Measurements from ENCODE around the gene KDM5C.
"Not testable (repeated sequence)": the region's sequence is repeated elsewhere in the genome, so short reads cannot be mapped to it uniquely, and the experiment has no call there.

KDM5C gene

DNA sequence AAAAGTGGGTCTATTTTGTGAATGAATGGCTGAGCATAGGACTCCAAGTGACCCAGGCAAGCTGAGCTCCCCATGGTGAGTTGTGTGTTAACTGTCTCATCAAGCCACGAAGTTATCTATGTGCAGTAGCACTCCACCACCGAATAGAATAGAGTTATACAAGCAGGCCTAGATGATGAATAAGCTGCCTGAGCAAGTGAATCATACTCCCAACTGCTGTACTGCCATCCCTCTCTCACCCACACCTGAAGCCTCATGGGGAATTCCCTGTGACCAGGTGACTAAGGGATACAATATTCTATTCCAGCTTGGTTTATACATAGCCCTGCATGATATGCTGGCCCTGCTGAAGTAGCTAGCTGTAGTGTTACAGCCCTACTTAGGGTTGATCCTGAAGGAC, 38.7 kb downstream of the KDM5C start:
- DNase-seq, result no peak

DNA sequence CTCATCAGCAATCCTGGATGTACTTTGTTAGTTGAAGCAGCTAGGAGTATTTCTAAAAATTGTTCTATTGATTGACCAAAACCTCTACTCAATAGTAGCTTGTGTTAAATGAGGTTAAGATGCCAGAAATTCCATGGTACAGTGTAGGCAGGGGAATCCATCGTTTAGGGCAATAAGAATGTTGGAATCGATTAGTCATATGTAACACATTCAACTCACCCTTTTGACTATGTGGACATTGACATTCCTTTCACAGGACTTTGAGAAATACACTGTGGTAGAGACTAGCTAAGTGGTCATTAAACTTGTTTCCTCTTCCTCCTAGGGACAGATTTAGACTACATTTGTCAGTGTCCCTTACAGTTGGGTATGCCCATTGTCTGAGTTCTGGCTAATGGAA, 40.2 kb downstream of the KDM5C start:
- DNase-seq, result no peak

DNA sequence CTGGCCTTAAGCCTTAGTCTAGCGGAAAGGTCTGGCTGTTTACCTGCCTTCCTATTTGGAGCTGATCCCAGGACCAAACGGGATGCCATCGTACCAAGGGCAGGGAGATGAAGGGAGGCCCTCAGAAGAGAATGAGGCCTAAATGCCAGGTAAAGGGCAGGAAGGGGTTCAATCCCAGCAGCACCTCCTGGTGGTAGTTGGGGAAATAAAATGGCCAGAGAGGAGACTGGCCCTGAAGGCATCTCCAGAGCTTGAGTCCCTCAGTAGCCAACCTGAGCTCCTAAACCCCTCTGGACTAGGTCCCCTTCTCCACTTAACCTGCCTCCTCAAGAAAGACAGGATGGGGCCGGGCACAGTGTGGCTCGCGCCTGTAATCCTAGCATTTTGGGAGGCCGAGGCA, 53.7 kb downstream of the KDM5C start:
- DNase-seq, result no peak

DNA sequence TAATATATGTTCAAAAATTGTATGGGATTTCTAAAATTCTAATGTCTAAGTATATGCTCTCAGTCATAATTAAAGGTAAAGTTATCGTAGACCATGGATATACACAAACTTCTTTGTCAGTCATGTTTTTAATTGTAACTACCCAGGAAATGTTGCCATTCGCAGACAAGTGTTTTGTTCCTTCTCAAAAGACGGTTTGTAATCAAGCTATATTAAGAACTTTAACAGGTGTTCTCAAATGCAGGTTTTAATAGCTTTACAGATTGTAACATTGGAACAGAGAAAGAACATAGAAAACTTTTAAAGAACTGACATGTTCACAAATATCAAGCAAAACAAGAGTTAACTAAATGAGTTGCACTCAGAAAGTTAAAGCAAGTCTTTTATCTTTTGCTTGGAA, 58.9 kb downstream of the KDM5C start:
- no peak for DNase-seq

DNA sequence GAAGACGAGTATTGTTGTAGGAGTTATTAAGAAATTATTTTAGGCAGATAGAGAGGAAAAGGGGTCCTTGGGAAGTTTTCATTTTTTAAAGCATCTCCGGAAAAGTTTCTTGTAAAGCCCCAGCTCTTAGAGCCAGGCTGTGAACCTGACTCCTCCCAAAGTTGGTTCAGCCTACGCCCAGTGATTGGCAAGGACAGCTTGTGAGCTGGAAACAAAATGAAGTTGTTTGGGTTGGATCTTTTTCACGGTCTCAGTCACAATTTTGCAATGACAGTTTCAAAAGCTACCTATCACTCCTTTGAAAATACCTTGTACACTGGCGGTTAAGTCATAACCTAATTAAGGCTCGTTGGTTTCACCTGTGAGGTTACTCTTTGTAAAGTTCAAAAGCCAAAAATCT, 60.4 kb downstream of the KDM5C start:
- DNase-seq, result not testable (repeated sequence)

DNA sequence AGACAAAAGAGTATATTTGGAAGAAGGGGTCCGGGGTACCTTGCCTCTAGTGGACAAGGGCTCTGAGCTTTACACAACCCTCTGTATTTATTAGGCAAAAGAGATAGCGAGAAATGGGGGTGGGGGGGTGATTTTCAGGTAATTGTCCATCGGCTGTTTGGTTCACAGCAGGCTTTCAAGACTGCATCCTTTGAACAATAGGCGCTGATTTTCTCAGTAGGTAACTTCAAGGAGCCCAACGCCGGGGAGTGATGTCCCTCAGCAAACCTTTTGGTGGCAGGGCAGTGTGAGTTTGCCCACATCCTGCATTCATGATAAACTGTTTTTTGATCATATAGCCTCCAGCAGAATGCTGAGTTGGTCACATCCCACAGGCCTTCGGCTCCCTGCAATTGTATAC, 61.6 kb downstream of the KDM5C start:
- no peak for DNase-seq

DNA sequence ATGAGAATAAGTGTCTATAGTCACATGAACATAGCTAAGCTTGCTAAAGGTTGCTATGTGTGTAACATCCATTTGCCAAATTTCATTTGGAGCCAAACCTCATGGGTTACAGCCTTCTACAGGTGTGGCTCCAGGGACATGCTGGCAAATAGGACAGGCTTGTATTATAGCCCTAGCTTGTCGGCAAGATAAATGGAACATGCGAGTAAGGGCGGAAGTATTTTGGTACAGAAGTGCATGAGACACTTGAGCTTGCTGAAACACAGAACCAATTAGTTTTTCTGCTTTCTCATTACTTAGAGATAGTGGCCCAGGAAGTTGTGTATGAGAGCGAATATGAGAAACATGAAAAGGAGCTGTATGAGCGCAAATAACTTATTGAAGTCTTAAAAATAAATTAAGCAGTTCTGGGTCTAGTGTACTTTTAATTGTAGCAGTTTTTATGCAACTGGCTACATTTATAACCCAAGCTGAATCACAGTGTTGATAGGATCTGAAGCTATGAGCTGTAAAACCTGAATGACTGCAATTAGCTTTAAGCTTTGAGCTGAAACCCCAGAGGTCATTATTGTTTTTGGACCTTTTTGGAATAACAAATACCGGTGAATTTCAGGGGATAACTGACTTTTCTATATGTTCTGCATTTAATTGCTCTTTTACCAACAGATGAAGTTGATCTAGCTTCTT, 64.6 kb downstream of the KDM5C start:
- no peak for DNase-seq

DNA sequence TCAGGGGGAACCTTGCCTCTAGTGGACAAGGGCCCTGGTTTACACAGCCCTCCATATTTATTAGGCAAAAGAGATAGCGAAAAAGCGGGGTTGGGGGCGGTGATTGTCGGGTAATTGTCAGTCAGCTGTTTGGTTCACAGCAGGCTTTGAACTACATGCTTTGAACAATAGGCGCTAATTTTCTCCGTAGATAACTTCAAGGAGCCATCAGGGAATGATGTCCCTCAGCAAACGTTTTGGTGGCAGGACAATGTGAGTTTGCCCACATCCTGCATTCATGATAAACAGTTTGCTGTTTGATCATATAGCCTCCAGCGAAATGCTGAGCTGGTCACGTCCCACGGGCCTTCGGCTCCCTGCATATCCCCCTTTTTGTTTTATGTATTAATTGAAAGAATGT, 65.8 kb downstream of the KDM5C start:
- DNase-seq, result no peak

DNA sequence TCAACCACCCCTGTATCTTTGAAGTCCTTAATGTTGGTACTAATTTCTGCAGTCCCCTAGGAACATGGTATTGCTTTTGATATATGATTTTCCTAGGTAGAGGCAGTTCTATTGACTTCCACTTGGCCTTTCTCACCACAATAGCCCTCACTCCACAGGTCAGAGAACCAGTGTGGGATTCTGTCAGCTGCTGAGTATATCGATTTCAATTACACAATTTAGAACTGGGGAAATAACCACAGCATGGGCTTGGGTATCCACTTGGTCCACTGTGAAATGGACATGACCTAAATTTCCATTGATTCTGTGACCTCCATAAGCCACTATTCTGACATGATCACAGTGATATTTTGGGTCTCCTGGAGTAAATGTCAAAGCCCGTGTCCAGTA, 68.8 kb downstream of the KDM5C start:
- DNase-seq, result no peak

DNA sequence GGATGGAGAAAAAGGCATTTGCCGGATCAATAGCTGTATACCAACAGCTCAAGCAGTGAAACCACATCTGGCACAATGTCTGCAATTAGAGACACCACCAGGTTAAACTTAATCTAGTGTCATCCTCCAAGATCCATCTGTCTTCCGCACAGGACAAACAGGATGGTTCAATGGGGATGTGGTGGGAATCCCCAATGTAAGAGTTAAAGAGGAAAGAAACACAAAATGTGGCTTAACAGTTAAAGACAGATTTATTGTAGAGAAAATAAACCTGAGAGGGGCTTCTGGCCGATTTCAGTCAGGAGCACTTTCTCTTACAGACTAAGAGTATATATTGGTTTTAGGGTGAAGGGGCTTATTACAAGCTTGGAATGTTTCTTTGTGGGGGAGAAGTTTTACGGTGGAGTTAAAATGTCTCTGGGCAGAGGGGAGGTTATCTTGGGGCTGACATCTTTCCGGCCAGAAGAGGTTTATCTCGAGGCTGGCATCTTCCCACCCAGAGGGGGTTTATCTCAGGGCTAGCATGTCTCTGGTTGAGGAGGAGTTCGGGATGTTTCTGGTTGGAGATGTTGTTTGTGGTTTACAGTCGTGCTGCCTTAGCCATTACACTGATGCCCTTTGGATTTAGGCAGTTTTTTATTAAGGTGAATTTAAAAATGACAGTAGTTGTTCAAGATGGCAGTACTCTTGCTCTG, 69.3 kb downstream of the KDM5C start:
- no peak for DNase-seq

DNA sequence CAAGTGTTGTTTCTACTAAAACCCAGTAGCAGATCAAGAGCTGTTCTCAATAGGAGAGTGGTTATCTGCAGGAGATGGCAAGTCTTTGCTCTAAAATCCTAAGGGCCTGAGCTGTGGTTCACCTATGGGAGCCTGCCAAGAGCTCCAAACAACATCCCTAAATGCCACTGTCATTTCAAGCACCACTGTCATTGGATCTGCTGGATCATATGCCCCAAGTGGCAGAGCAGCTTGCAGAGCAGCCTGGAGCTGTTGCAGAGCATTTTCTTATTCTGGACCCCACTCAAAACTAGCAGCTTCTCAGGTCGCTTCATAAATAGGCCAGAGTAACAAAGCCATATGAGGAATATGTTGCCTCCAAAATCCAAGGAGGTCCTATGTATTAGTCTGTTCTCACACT, 71.4 kb downstream of the KDM5C start:
- no peak for DNase-seq
